Glutamatergic neuron (in vitro differentiated cells): ENCODE measurements around the gene SLC6A1. TPM values are rescaled to one million over a fixed set of nuclear protein-coding genes. Genes with fewer than 3 reads are reported as not detected.

ENCODE experiments used
- DNase-seq: peaks from one replicate; pipeline ENCODE4 v3.0.0; 2022
- H3K27ac Mint-ChIP-seq: one replicate; pipeline ENCODE4 v1.8.0; 2020; ENCODE audit warnings: mild to moderate bottlenecking, mixed read lengths, inconsistent platforms; ENCODE audit not compliant: unreplicated experiment
- H3K27me3 Mint-ChIP-seq: one replicate; pipeline ENCODE4 v1.8.0; 2020; ENCODE audit warnings: mild to moderate bottlenecking, moderate library complexity, mixed read lengths, inconsistent platforms; ENCODE audit not compliant: unreplicated experiment
- H3K36me3 Mint-ChIP-seq: one replicate; pipeline ENCODE4 v1.8.0; 2020; ENCODE audit warnings: mild to moderate bottlenecking, mixed read lengths, inconsistent platforms; ENCODE audit not compliant: unreplicated experiment
- H3K4me1 Mint-ChIP-seq: one replicate; pipeline ENCODE4 v1.8.0; 2020; ENCODE audit warnings: mild to moderate bottlenecking, low read depth, mixed read lengths, inconsistent platforms; ENCODE audit not compliant: unreplicated experiment
- H3K4me3 Mint-ChIP-seq: one replicate; pipeline ENCODE4 v1.8.0; 2020; ENCODE audit warnings: mild to moderate bottlenecking, mixed read lengths, inconsistent platforms; ENCODE audit not compliant: unreplicated experiment
- H3K9me3 Mint-ChIP-seq: one replicate; pipeline ENCODE4 v1.8.0; 2020; ENCODE audit warnings: mild to moderate bottlenecking, moderate library complexity, mixed read lengths, inconsistent platforms; ENCODE audit not compliant: unreplicated experiment
- total RNA-seq: library from RNA; stranded (reverse); fragmentation: NEBNext Ultra II Directional; extraction: Animal tissue kit (Norgen Biotek cat#: 25700); gene quantifications from one replicate; pipeline ENCODE4 v1.2.1, GENCODE V29; 2021; ENCODE audit not compliant: unreplicated experiment
- TF ChIP-seq, protein P1 (sequence below): fragments of 200-600 bp; sonication (generic); IDR thresholded peaks from one replicate; pipeline ENCODE4 v1.5.0; 2021; ENCODE audit not compliant: partially characterized antibody, unreplicated experiment

SLC6A1 gene
- total RNA-seq, 1 donor from 2014 or later: 0.15 TPM

DNA sequence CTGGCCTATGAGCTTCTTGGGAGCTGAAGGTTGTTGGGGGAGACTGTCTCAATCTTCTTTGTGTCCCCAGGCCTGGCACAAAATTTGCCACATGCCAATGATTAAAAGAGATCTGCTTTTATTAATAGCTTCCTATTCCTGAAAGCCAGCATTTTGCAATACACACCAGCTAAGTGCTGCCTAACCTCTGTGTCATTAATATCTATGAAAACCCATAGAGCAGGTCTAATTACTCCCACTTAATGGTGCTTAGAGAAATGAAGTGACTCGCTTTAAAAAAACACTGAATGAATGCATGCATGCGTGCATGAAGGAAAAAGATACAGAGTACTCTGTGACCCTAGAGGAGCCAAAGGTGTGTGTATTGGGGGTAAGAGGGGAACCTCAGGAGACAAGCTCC lies 55.0 kb downstream of the SLC6A1 start:
- Mint-ChIP-seq H3K9me3 (peaks cover 2% of the 10 kb centered on the region), H3K27ac (no peak overlapping the region), H3K4me3 (no peak overlapping the region), H3K27me3 (no peaks in the 10 kb centered on the region), H3K36me3 (peaks cover 9% of the 10 kb centered on the region), H3K4me1 (no peaks in the 10 kb centered on the region)
- no peak for DNase-seq
- TF ChIP-seq, protein P1, sequence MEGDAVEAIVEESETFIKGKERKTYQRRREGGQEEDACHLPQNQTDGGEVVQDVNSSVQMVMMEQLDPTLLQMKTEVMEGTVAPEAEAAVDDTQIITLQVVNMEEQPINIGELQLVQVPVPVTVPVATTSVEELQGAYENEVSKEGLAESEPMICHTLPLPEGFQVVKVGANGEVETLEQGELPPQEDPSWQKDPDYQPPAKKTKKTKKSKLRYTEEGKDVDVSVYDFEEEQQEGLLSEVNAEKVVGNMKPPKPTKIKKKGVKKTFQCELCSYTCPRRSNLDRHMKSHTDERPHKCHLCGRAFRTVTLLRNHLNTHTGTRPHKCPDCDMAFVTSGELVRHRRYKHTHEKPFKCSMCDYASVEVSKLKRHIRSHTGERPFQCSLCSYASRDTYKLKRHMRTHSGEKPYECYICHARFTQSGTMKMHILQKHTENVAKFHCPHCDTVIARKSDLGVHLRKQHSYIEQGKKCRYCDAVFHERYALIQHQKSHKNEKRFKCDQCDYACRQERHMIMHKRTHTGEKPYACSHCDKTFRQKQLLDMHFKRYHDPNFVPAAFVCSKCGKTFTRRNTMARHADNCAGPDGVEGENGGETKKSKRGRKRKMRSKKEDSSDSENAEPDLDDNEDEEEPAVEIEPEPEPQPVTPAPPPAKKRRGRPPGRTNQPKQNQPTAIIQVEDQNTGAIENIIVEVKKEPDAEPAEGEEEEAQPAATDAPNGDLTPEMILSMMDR: no peak

DNA sequence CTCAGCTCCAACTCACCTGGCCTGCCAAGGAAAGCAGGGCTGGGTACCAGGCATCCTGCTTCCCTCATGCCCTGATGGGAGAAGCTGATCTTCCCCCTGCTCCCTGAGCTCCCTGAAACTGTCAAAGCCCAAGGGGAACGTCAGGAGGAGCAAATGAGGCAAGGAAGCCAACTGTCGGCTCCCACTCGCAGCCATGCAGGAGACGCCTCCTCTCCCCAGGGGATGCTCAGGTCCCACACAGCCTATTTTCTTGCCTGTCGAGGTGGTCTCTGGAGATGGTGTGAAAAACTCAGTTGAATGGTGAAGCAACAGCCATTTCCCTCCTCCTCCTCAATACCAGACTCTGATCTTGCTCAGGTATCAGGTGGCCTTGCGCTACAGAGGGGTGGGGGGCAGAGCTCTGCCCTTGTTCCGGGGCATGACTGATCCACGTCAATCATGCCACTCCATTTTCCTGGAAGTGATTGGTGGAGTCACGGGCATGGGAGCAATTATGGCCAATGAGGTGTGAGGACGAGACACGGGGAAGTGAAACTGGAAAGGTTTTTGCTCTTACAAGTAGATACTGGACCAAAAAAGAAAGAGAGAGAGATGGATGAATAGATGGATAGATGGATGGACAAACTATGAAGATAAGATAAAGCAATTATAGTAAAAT lies 58.2 kb downstream of the SLC6A1 start:
- Mint-ChIP-seq H3K4me3 (no peak overlapping the region), H3K9me3 (peaks cover 2% of the 10 kb centered on the region), H3K4me1 (no peaks in the 10 kb centered on the region), H3K36me3 (no peaks in the 10 kb centered on the region), H3K27ac (no peak overlapping the region), H3K27me3 (peaks cover 3% of the 10 kb centered on the region)
- TF ChIP-seq, protein P1: no peak
- DNase-seq: no peak

DNA sequence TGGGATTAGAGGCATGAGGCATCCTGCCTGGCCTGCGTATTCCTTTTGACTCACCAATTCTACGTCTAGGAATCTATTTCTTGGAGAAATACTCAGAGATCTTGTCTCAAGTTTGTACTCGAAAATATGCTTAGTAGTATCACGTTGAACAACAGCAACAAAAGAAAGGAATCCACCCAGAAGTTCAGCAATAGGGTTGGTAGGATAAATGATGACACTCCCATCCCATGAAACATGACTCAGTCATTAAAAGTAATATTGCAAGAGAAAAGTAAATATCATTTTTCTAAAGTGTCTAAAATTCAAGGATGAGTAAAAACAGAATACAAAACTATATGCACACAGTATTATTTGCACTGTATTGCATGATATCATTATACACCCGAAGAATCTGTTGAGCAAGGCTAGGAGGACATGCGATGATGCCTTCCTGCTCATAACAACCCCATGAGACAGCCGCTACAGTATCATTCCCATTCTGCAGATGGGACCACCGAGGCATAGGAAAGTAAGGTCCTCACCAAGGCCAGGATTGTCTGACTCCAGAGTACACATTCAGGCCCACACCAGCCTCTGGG lies 61.5 kb downstream of the SLC6A1 start:
- Mint-ChIP-seq H3K9me3 (no peaks in the 10 kb centered on the region), H3K36me3 (no peaks in the 10 kb centered on the region), H3K27me3 (peaks cover 4% of the 10 kb centered on the region), H3K27ac (no peak overlapping the region), H3K4me3 (no peak overlapping the region), H3K4me1 (no peaks in the 10 kb centered on the region)
- TF ChIP-seq, protein P1: no peak
- no peak for DNase-seq

DNA sequence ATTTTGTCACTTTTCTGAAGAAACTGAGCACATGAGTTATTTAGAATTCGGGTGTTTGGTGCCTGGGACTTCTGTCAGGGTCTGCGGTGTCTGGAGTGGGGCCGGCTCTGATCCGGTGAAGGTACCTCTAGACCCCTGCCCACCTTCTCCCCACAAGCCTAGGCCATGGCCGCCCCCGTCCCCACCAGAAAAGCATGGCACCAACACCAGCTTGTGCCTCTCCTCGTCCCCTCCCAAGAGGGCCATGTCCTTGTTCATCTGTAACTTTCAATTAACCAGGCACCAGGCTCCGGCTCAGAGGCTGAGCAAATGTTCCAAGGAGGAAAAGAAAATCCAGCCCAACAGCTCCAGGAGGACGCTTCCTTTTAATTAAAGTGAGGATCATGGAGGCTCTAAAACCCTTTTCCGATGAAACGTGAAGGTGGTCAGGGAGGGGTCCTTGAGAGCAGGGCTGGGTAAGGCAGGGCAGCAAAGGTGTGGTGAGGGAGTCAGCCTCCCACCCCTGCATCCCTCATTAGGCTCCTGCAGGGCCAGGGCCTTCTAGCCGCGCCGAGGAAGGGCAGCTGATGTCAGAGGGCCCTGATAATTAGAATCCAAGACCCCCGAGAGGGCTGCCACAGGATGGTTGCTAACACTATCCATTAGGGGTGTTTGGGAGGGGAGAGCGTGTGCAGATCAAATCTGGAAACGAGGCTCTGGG lies 62.3 kb downstream of the SLC6A1 start:
- Mint-ChIP-seq H3K36me3 (no peaks in the 10 kb centered on the region), H3K27me3 (peaks cover 4% of the 10 kb centered on the region), H3K4me1 (no peaks in the 10 kb centered on the region), H3K4me3 (no peak overlapping the region), H3K27ac (no peak overlapping the region), H3K9me3 (no peaks in the 10 kb centered on the region)
- TF ChIP-seq, protein P1: no peak
- no peak for DNase-seq

DNA sequence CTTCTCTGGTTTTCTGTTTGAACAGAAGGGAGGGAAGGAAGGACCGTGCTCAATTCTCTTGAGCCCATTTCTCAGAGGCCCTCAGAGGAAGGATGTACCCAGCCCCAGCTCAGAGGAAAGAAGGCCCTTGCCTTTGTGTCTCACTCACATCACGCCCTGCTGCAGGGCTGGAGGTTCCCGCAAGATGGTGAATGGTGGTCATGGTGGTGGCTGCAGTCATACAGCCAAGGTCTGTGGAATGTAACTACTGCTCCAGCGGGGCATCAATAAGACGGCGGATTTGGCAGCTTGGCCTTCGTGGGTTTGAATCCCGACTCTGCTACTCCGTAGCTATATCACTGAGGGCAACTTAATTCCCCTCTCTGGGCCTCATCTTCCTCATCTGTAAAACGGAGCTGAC lies 62.9 kb downstream of the SLC6A1 start:
- TF ChIP-seq, protein P1: no peak
- Mint-ChIP-seq H3K4me3 (no peak overlapping the region), H3K36me3 (no peaks in the 10 kb centered on the region), H3K27ac (no peak overlapping the region), H3K9me3 (no peaks in the 10 kb centered on the region), H3K27me3 (peaks cover 7% of the 10 kb centered on the region), H3K4me1 (no peaks in the 10 kb centered on the region)
- DNase-seq: no peak
